C4-2B (cell line): ENCODE measurements around the gene UNC80.

ENCODE experiments used
- CTCF ChIP-seq: fragments of 450-650 bp; conservative IDR thresholded peaks from 2 replicates; pipeline ENCODE4 v1.5.1; 2017; ENCODE audit warnings: mild to moderate bottlenecking
- ZFX ChIP-seq: fragments of 450-650 bp; IDR thresholded peaks from 2 replicates; pipeline ENCODE4 v1.6.1; 2017

GRCh38 chr2:209878701-209879100 is 107.1 kb downstream of the UNC80 start:
- no peak for TF ChIP-seq CTCF
- no peak for TF ChIP-seq ZFX
